ENCODE results near the gene MYRFL.

MYRFL gene

GRCh38 chr12:69898236-69898635 lies 73.2 kb downstream of the MYRFL start:
- FAIRE-seq: no peak

GRCh38 chr12:69900720-69901131 lies 75.7 kb downstream of the MYRFL start:
- no peak for FAIRE-seq

- no peak for FAIRE-seq
Measured at GRCh38 chr12:69901221-69901905, 76.3 kb downstream of the MYRFL start.

GRCh38 chr12:69903548-69903947 lies 78.5 kb downstream of the MYRFL start:
- FAIRE-seq: no peak

GRCh38 chr12:69904777-69905176 lies 79.8 kb downstream of the MYRFL start:
- FAIRE-seq: no peak

- no peak for FAIRE-seq
Measured at GRCh38 chr12:69905801-69906200, 80.8 kb downstream of the MYRFL start.

- FAIRE-seq: no peak
Measured at GRCh38 chr12:69906411-69907216, 81.6 kb downstream of the MYRFL start.

GRCh38 chr12:69908203-69908602 lies 83.2 kb downstream of the MYRFL start:
- FAIRE-seq: no peak

GRCh38 chr12:69910694-69911093 lies 85.7 kb downstream of the MYRFL start:
- FAIRE-seq: no peak

GRCh38 chr12:69913526-69913925 lies 88.5 kb downstream of the MYRFL start:
- FAIRE-seq: no peak

- no peak for FAIRE-seq
Measured at GRCh38 chr12:69915964-69916363, 90.9 kb downstream of the MYRFL start.

- FAIRE-seq: no peak
Measured at GRCh38 chr12:69916544-69917235, 91.7 kb downstream of the MYRFL start.

- no peak for FAIRE-seq
Measured at GRCh38 chr12:69918287-69918686, 93.3 kb downstream of the MYRFL start.

GRCh38 chr12:69919495-69919894 lies 94.5 kb downstream of the MYRFL start:
- FAIRE-seq: no peak

GRCh38 chr12:69921831-69922230 lies 96.8 kb downstream of the MYRFL start:
- FAIRE-seq: no peak

- FAIRE-seq: peak; percentile 50
Measured at GRCh38 chr12:69922999-69923398, 98.0 kb downstream of the MYRFL start.

GRCh38 chr12:69925291-69925690 lies 100.3 kb downstream of the MYRFL start:
- FAIRE-seq: no peak

- FAIRE-seq: no peak
Measured at GRCh38 chr12:69927164-69927563, 102.1 kb downstream of the MYRFL start.

- no peak for FAIRE-seq
Measured at GRCh38 chr12:69929125-69929524, 104.1 kb downstream of the MYRFL start.

GRCh38 chr12:69929531-69929930 lies 104.5 kb downstream of the MYRFL start:
- peak; percentile 43 for FAIRE-seq

GRCh38 chr12:69931569-69931968 lies 106.5 kb downstream of the MYRFL start:
- no peak for FAIRE-seq

- no peak for FAIRE-seq
Measured at GRCh38 chr12:69932154-69932553, 107.1 kb downstream of the MYRFL start.

GRCh38 chr12:69932676-69933552 lies 107.9 kb downstream of the MYRFL start:
- FAIRE-seq: no peak

Measured in endometrium (tissue), 2 donors.